WTC11 (cell line): ENCODE results near the gene PSMC4. TPM values are rescaled to one million over a fixed set of nuclear protein-coding genes. Genes with fewer than 3 reads are reported as not detected.

Experiments used
- ATAC-seq: fragments of 200-7000 bp; cut with Tn5 transposase; 2 replicates; pipeline ENCODE4 v1.10.0; 2021; ENCODE audit warnings: mild to moderate bottlenecking, moderate library complexity
- CTCF ChIA-PET: fragments of 300-600 bp; sonication (Branson Sonifier 250); formaldehyde crosslinking; loops from one replicate; lab custom pipeline; 2021; ENCODE audit warnings: antibody characterized with exemption; lab: Charles Lee
- POLR2A ChIA-PET: fragments of 350-600 bp; sonication (Branson Sonifier 250); formaldehyde crosslinking; loops from one replicate; lab custom pipeline; 2021; ENCODE audit warnings: antibody characterized with exemption; lab: Charles Lee
- DNase-seq: peaks from one replicate; pipeline ENCODE4 v3.0.0; 2021; ENCODE audit warnings: low spot score
- H3K27ac Mint-ChIP-seq: 2 replicates; pipeline ENCODE4 v1.8.0; 2021; ENCODE audit warnings: mixed read lengths
- H3K27me3 Mint-ChIP-seq: 2 replicates; pipeline ENCODE4 v1.8.0; 2021; ENCODE audit warnings: low read depth, mild to moderate bottlenecking, moderate library complexity, mixed read lengths
- H3K36me3 Mint-ChIP-seq: 2 replicates; pipeline ENCODE4 v1.8.0; 2021; ENCODE audit warnings: mixed read lengths
- H3K4me1 Mint-ChIP-seq: 2 replicates; pipeline ENCODE4 v1.8.0; 2022; ENCODE audit warnings: mixed read lengths
- H3K4me3 Mint-ChIP-seq: 2 replicates; pipeline ENCODE4 v1.8.0; 2021; ENCODE audit warnings: mild to moderate bottlenecking, moderate library complexity, mixed read lengths
- H3K9me3 Mint-ChIP-seq: 2 replicates; pipeline ENCODE4 v1.8.0; 2021; ENCODE audit warnings: mixed read lengths
- AFF4 ChIP-seq: sonication (generic); formaldehyde crosslinking; IDR thresholded peaks from 2 replicates; pipeline ENCODE4 v1.8.1; 2023; ENCODE audit warnings: mild to moderate bottlenecking, missing genetic modification reagents, borderline replicate concordance
- ARID4B ChIP-seq: sonication (generic); formaldehyde crosslinking; IDR thresholded peaks from 2 replicates; pipeline ENCODE4 v1.8.0; 2023; ENCODE audit warnings: missing genetic modification reagents, mild to moderate bottlenecking, borderline replicate concordance
- ATF3 ChIP-seq: sonication (generic); formaldehyde crosslinking; conservative IDR thresholded peaks from 2 replicates; pipeline ENCODE4 v1.8.1; 2022; ENCODE audit warnings: mild to moderate bottlenecking, missing genetic modification reagents
- CBFB ChIP-seq: sonication (generic); formaldehyde crosslinking; IDR thresholded peaks from 2 replicates; pipeline ENCODE4 v1.8.1; 2022; ENCODE audit warnings: mild to moderate bottlenecking, low read depth, missing genetic modification reagents
- E2F4 ChIP-seq: sonication (generic); formaldehyde crosslinking; IDR thresholded peaks from 2 replicates; pipeline ENCODE4 v1.8.1; 2022; ENCODE audit warnings: low read depth, mild to moderate bottlenecking, moderate library complexity, missing genetic modification reagents, borderline replicate concordance
- ETV6 ChIP-seq: sonication (generic); formaldehyde crosslinking; IDR thresholded peaks from 2 replicates; pipeline ENCODE4 v1.8.1; 2022; ENCODE audit warnings: mild to moderate bottlenecking, missing genetic modification reagents
- FOXJ3 ChIP-seq: sonication (generic); formaldehyde crosslinking; IDR thresholded peaks from 2 replicates; pipeline ENCODE4 v1.9.0; 2021; ENCODE audit warnings: missing genetic modification reagents, mild to moderate bottlenecking, borderline replicate concordance
- FOXP1 ChIP-seq: sonication (generic); formaldehyde crosslinking; IDR thresholded peaks from 2 replicates; pipeline ENCODE4 v1.8.0; 2022; ENCODE audit warnings: missing genetic modification reagents, mild to moderate bottlenecking, moderate library complexity, borderline replicate concordance
- IRF2 ChIP-seq: sonication (generic); formaldehyde crosslinking; IDR thresholded peaks from 2 replicates; pipeline ENCODE4 v1.8.0; 2022; ENCODE audit warnings: low read depth, missing genetic modification reagents, borderline replicate concordance
- JUN ChIP-seq: sonication (generic); formaldehyde crosslinking; IDR thresholded peaks from 2 replicates; pipeline ENCODE4 v1.8.0; 2023; ENCODE audit warnings: mild to moderate bottlenecking, missing genetic modification reagents
- NR1H2 ChIP-seq: sonication (generic); formaldehyde crosslinking; IDR thresholded peaks from 2 replicates; pipeline ENCODE4 v1.9.0; 2021; ENCODE audit warnings: mild to moderate bottlenecking, moderate library complexity, missing genetic modification reagents
- NR3C1 ChIP-seq: sonication (generic); formaldehyde crosslinking; conservative IDR thresholded peaks from 2 replicates; pipeline ENCODE4 v1.8.1; 2023; ENCODE audit warnings: low read depth, mild to moderate bottlenecking, missing genetic modification reagents
- OVOL2 ChIP-seq: fragments of 250-450 bp; sonication (Bioruptor Pico); IDR thresholded peaks from 2 replicates; pipeline ENCODE4 v1.9.0; 2021; ENCODE audit warnings: mild to moderate bottlenecking, borderline replicate concordance
- RORB ChIP-seq: fragments of 250-450 bp; sonication (Bioruptor Pico); IDR thresholded peaks from 2 replicates; pipeline ENCODE4 v1.9.0; 2021; ENCODE audit warnings: mild to moderate bottlenecking
- TEAD1 ChIP-seq: sonication (generic); formaldehyde crosslinking; IDR thresholded peaks from 2 replicates; pipeline ENCODE4 v1.8.0; 2022; ENCODE audit warnings: mild to moderate bottlenecking, missing genetic modification reagents
- TEAD4 ChIP-seq: sonication (generic); formaldehyde crosslinking; IDR thresholded peaks from 2 replicates; pipeline ENCODE4 v1.8.0; 2022; ENCODE audit warnings: mild to moderate bottlenecking, missing genetic modification reagents
- ZBTB21 ChIP-seq: sonication (generic); formaldehyde crosslinking; IDR thresholded peaks from 2 replicates; pipeline ENCODE4 v1.8.1; 2023; ENCODE audit warnings: mild to moderate bottlenecking, missing genetic modification reagents, borderline replicate concordance
- ZNF121 ChIP-seq: sonication (generic); formaldehyde crosslinking; IDR thresholded peaks from 2 replicates; pipeline ENCODE4 v1.8.0; 2023; ENCODE audit warnings: missing genetic modification reagents
- ZNF396 ChIP-seq: fragments of 250-450 bp; sonication (Bioruptor Pico); IDR thresholded peaks from 2 replicates; pipeline ENCODE4 v1.8.0; 2021; ENCODE audit warnings: mild to moderate bottlenecking, moderate library complexity, borderline replicate concordance
- total RNA-seq: library from RNA; stranded (reverse); gene quantifications from 3 replicates; pipeline ENCODE4 v1.2.3, GENCODE V29; 2021
- TF ChIP-seq, protein P1 (sequence below): sonication (generic); formaldehyde crosslinking; IDR thresholded peaks from 2 replicates; pipeline ENCODE4 v1.8.1; 2023; ENCODE audit warnings: mild to moderate bottlenecking, missing genetic modification reagents, moderate library complexity

Gene PSMC4
- total RNA-seq, 1 experiment from 2014 or later, result 105 TPM

- 0 out of 2 replicates have a peak, but pooled peaks cover 12% of the 10 kb centered on the region for H3K4me1 Mint-ChIP-seq
- DNase-seq, result no peak
- POLR2A ChIA-PET, result no interaction called here
- TF ChIP-seq IRF2 (CRISPR knock-in tag), result no peak
- no peak for TF ChIP-seq TEAD1 (CRISPR knock-in tag)
- TF ChIP-seq ZNF396, result no peak
- no peak for TF ChIP-seq OVOL2 (CRISPR knock-in tag)
- no peak for TF ChIP-seq FOXP1 (CRISPR knock-in tag)
- TF ChIP-seq NR1H2 (CRISPR knock-in tag), result no peak
- TF ChIP-seq, all 79 proteins: peak for 0
- H3K36me3 Mint-ChIP-seq, result no peaks in the 10 kb centered on the region
- no peak overlapping the region for H3K27ac Mint-ChIP-seq
- CTCF ChIA-PET, result no interaction called here
- no peak overlapping the region for H3K4me3 Mint-ChIP-seq
- ATAC-seq, result no peak
- no peaks in the 10 kb centered on the region for H3K27me3 Mint-ChIP-seq
- no peaks in the 10 kb centered on the region for H3K9me3 Mint-ChIP-seq
Measured at GRCh38 chr19:39940221-39940833, 30.6 kb upstream of the PSMC4 start.

GRCh38 chr19:39941151-39941550, 29.8 kb upstream of the PSMC4 start:
- POLR2A ChIA-PET, result no interaction called here

More at GRCh38 chr19:39941151-39941550, 29.8 kb upstream of the PSMC4 start:
- TF ChIP-seq JUN (CRISPR knock-in tag) (no peak), ARID4B (no peak), ZBTB21 (no peak), ZNF121 (CRISPR knock-in tag) (no peak), ETV6 (CRISPR knock-in tag) (no peak), E2F4 (CRISPR knock-in tag) (no peak), NR1H2 (CRISPR knock-in tag) (no peak), NR3C1 (no peak), AFF4 (no peak), RORB (CRISPR knock-in tag) (no peak), FOXJ3 (CRISPR knock-in tag) (no peak), FOXP1 (CRISPR knock-in tag) (no peak), ATF3 (no peak), TEAD4 (no peak), TEAD1 (CRISPR knock-in tag) (no peak), IRF2 (CRISPR knock-in tag) (no peak), CBFB (CRISPR knock-in tag) (no peak)
- TF ChIP-seq, protein P1, sequence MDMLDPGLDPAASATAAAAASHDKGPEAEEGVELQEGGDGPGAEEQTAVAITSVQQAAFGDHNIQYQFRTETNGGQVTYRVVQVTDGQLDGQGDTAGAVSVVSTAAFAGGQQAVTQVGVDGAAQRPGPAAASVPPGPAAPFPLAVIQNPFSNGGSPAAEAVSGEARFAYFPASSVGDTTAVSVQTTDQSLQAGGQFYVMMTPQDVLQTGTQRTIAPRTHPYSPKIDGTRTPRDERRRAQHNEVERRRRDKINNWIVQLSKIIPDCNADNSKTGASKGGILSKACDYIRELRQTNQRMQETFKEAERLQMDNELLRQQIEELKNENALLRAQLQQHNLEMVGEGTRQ (CRISPR knock-in tag), result no peak
- TF ChIP-seq, all 79 proteins: peak for 0
- CTCF ChIA-PET, result no interaction called here
- Mint-ChIP-seq H3K27me3 (no peaks in the 10 kb centered on the region), H3K4me1 (0 out of 2 replicates have a peak, but pooled peaks cover 12% of the 10 kb centered on the region), H3K27ac (no peak overlapping the region), H3K9me3 (no peaks in the 10 kb centered on the region), H3K4me3 (no peak overlapping the region), H3K36me3 (no peaks in the 10 kb centered on the region)
- no peak for DNase-seq
- no peak for ATAC-seq
